Measurements from ENCODE around the gene KIF25.

Gene KIF25

GRCh38 chr6:168017629-168018028 lies 20.2 kb downstream of the KIF25 start:
- TF ChIP-seq, protein P1, sequence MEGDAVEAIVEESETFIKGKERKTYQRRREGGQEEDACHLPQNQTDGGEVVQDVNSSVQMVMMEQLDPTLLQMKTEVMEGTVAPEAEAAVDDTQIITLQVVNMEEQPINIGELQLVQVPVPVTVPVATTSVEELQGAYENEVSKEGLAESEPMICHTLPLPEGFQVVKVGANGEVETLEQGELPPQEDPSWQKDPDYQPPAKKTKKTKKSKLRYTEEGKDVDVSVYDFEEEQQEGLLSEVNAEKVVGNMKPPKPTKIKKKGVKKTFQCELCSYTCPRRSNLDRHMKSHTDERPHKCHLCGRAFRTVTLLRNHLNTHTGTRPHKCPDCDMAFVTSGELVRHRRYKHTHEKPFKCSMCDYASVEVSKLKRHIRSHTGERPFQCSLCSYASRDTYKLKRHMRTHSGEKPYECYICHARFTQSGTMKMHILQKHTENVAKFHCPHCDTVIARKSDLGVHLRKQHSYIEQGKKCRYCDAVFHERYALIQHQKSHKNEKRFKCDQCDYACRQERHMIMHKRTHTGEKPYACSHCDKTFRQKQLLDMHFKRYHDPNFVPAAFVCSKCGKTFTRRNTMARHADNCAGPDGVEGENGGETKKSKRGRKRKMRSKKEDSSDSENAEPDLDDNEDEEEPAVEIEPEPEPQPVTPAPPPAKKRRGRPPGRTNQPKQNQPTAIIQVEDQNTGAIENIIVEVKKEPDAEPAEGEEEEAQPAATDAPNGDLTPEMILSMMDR (IDR thresholded peaks at IDR 0.05; ENCODE audit: insufficient read depth, missing control alignments), result no peak
- DNase-seq (ENCODE audit: insufficient read length, low spot score) (no peak), FAIRE-seq (no peak)

- TF ChIP-seq, protein P1 (IDR thresholded peaks at IDR 0.05; ENCODE audit: insufficient read depth, missing control alignments), result no peak
- DNase-seq (ENCODE audit: insufficient read length, low spot score), result no peak
- FAIRE-seq, result no peak
Measured at GRCh38 chr6:168018664-168019063, 21.2 kb downstream of the KIF25 start.

DNA sequence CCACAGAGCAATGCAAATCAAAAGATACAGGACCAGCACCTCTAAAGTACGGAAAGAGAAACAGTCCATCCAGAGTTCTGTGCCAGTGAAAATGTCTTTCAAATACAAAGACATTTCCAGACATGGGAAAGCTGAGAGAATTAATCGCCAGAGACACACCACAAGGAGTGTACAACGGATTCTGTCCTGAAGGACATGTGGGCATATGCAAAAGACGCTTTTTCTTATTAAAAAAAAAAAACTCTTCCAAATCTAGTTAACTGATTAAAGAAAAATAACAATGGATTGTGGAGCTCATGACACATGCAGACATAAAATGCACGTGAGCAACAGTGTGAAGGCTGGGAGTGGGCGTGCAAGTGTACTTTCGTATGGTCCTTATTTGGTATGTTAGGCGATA lies 22.8 kb downstream of the KIF25 start:
- TF ChIP-seq, protein P1 (IDR thresholded peaks at IDR 0.05; ENCODE audit: insufficient read depth, missing control alignments), result no peak
- FAIRE-seq (no peak), DNase-seq (ENCODE audit: insufficient read length, low spot score) (no peak)

- TF ChIP-seq, protein P1 (IDR thresholded peaks at IDR 0.05; ENCODE audit: insufficient read depth, missing control alignments), result no peak
- DNase-seq (ENCODE audit: insufficient read length, low spot score) (no peak), FAIRE-seq (no peak)
Measured at GRCh38 chr6:168021581-168021980, 24.1 kb downstream of the KIF25 start.

- TF ChIP-seq, protein P1 (IDR thresholded peaks at IDR 0.05; ENCODE audit: insufficient read depth, missing control alignments), result no peak
- DNase-seq (ENCODE audit: insufficient read length, low spot score) (no peak), FAIRE-seq (no peak)
Measured at GRCh38 chr6:168022488-168023321, 25.2 kb downstream of the KIF25 start.

DNA sequence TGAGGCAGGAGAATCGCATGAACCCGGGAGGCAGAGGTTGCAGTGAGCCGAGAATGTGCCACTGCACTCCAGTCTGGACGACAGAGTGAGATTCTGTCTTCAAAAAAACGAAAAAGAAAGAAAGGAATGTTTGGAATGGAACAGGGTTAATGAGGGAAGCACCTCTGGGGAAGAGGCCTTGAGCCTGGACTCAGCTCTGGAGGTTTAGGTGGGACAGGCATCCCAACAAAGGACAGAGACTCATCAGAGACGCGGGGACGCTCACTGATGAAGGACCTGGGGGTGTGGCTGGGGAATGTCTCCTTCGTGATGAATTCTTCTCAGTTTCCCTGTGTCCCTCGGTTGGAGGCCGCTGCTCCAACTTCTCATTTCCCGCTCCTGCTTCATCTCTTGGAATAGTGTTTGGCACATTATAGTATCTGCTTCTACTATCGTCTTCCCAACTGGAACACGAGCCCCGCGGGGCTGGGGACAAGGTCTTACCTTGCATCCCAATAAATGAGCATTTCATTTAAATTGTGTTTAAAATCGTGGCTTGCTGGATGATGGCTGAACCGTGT lies 27.6 kb downstream of the KIF25 start:
- FAIRE-seq, result no peak
- TF ChIP-seq, protein P1 (IDR thresholded peaks at IDR 0.05; ENCODE audit: insufficient read depth, missing control alignments), result no peak
- DNase-seq (ENCODE audit: insufficient read length, low spot score), result no peak
